Osteoblast (primary cell): ENCODE measurements around the gene SLCO2B1. TPM values are rescaled to one million over a fixed set of nuclear protein-coding genes. Genes with fewer than 3 reads are reported as not detected.

Source experiments
- DNase-seq: peaks from one replicate; pipeline ENCODE4 v3.0.0; 2011; ENCODE audit warnings: low spot score, mixed read lengths; ENCODE audit not compliant: insufficient read length; ENCODE audit errors: missing footprints
- H2AFZ ChIP-seq: 2 replicates; pipeline ENCODE4 v1.6.0; 2011; ENCODE audit warnings: mild to moderate bottlenecking, low read length
- H3K27ac ChIP-seq: 2 replicates; pipeline ENCODE4 v1.5.1; 2011; ENCODE audit warnings: mild to moderate bottlenecking, low read depth, low read length, moderate library complexity
- H3K27me3 ChIP-seq: 2 replicates; pipeline ENCODE4 v1.6.0; 2012; ENCODE audit warnings: mild to moderate bottlenecking, control low read depth, inconsistent platforms, low read length, moderate library complexity; ENCODE audit not compliant: insufficient read depth
- H3K36me3 ChIP-seq: 2 replicates; pipeline ENCODE4 v1.5.1; 2011; ENCODE audit warnings: mild to moderate bottlenecking, low read length, control low read depth, moderate library complexity; ENCODE audit not compliant: insufficient read depth
- H3K4me1 ChIP-seq: 2 replicates; pipeline ENCODE4 v1.5.1; 2011; ENCODE audit warnings: mild to moderate bottlenecking, low read length, control low read depth, moderate library complexity; ENCODE audit not compliant: insufficient read depth
- H3K4me2 ChIP-seq: 2 replicates; pipeline ENCODE4 v1.6.0; 2011; ENCODE audit warnings: mild to moderate bottlenecking, low read length; ENCODE audit not compliant: insufficient read depth
- H3K4me3 ChIP-seq: fragments of 200-600 bp; sonication (generic); 3 replicates; pipeline ENCODE4 v1.5.1; 2012; ENCODE audit warnings: mild to moderate bottlenecking, low read length, inconsistent platforms; ENCODE audit not compliant: insufficient read depth
- H3K79me2 ChIP-seq: 2 replicates; pipeline ENCODE4 v1.6.0; 2012; ENCODE audit warnings: mild to moderate bottlenecking, low read length, control low read depth, inconsistent platforms; ENCODE audit not compliant: insufficient read depth
- H3K9me3 ChIP-seq: 2 replicates; pipeline ENCODE4 v1.5.1; 2011; ENCODE audit warnings: low read depth, low read length, control low read depth
- H4K20me1 ChIP-seq: 2 replicates; pipeline ENCODE4 v1.6.0; 2012; ENCODE audit warnings: mild to moderate bottlenecking, low read length, control low read depth; ENCODE audit not compliant: insufficient read depth
- total RNA-seq: library from RNA; depleted of rRNA; stranded (reverse); fragments of >200 nt; gene quantifications from 2 replicates; pipeline ENCODE4 v1.2.3, GENCODE V29; 2012
- TF ChIP-seq, protein P1 (sequence below): IDR thresholded peaks from 2 replicates; pipeline ENCODE4 v1.5.1; 2011; ENCODE audit warnings: mild to moderate bottlenecking, low read depth, low read length, moderate library complexity; ENCODE audit errors: extremely low read depth

SLCO2B1 gene
- total RNA-seq, 1 donor = 0.72 TPM

- H3K27ac ChIP-seq = no peak overlapping the region
- no peaks in the 10 kb centered on the region for H4K20me1 ChIP-seq
- H3K36me3 ChIP-seq = no peaks in the 10 kb centered on the region
- peak overlapping the region; percentile 87 for H2AFZ ChIP-seq
- H3K4me3 ChIP-seq = no peak overlapping the region
- H3K4me1 ChIP-seq = peaks cover 10% of the 10 kb centered on the region
- TF ChIP-seq, protein P1, sequence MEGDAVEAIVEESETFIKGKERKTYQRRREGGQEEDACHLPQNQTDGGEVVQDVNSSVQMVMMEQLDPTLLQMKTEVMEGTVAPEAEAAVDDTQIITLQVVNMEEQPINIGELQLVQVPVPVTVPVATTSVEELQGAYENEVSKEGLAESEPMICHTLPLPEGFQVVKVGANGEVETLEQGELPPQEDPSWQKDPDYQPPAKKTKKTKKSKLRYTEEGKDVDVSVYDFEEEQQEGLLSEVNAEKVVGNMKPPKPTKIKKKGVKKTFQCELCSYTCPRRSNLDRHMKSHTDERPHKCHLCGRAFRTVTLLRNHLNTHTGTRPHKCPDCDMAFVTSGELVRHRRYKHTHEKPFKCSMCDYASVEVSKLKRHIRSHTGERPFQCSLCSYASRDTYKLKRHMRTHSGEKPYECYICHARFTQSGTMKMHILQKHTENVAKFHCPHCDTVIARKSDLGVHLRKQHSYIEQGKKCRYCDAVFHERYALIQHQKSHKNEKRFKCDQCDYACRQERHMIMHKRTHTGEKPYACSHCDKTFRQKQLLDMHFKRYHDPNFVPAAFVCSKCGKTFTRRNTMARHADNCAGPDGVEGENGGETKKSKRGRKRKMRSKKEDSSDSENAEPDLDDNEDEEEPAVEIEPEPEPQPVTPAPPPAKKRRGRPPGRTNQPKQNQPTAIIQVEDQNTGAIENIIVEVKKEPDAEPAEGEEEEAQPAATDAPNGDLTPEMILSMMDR = no peak
- H3K27me3 ChIP-seq = peaks cover 22% of the 10 kb centered on the region
- DNase-seq = no peak
- H3K4me2 ChIP-seq = peak overlapping the region; percentile 51
- H3K79me2 ChIP-seq = no peaks in the 10 kb centered on the region
- no peaks in the 10 kb centered on the region for H3K9me3 ChIP-seq
Observed at GRCh38 chr11:75143420-75143731, 7.5 kb upstream of the SLCO2B1 start.

DNA sequence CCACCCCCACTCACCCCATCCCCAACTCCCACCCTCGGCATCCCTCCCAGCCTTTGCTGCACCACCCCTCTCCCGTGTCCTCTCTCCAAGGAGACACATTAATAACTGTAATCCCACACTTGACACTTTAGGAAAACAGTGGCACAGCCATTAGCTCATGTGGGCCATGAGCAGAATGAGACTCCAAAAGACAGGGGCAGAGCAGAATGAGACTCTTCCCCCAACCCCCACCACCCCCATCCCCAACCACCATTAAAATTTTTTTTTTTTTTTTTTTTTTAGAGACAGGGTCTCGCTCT, 6.2 kb upstream of the SLCO2B1 start:
- no peak overlapping the region for H3K4me3 ChIP-seq
- H3K27ac ChIP-seq = no peak overlapping the region
- DNase-seq = no peak
- H4K20me1 ChIP-seq = no peaks in the 10 kb centered on the region
- H3K36me3 ChIP-seq = no peaks in the 10 kb centered on the region
- H3K4me1 ChIP-seq = peaks cover 10% of the 10 kb centered on the region
- H3K4me2 ChIP-seq = no peak overlapping the region
- H3K79me2 ChIP-seq = no peaks in the 10 kb centered on the region
- H2AFZ ChIP-seq = no peak overlapping the region
- no peaks in the 10 kb centered on the region for H3K9me3 ChIP-seq
- TF ChIP-seq, protein P1 = no peak
- peaks cover 17% of the 10 kb centered on the region for H3K27me3 ChIP-seq

GRCh38 chr11:75145196-75145971, 5.5 kb upstream of the SLCO2B1 start:
- Histone ChIP-seq H3K27ac (no peak overlapping the region), H3K79me2 (no peaks in the 10 kb centered on the region), H4K20me1 (no peaks in the 10 kb centered on the region), H3K4me1 (peaks cover 10% of the 10 kb centered on the region), H3K4me3 (no peak overlapping the region), H2AFZ (no peak overlapping the region), H3K4me2 (no peak overlapping the region), H3K27me3 (peaks cover 24% of the 10 kb centered on the region), H3K9me3 (no peaks in the 10 kb centered on the region), H3K36me3 (no peaks in the 10 kb centered on the region)
- TF ChIP-seq, protein P1 = no peak
- peak; percentile 51 for DNase-seq

DNA sequence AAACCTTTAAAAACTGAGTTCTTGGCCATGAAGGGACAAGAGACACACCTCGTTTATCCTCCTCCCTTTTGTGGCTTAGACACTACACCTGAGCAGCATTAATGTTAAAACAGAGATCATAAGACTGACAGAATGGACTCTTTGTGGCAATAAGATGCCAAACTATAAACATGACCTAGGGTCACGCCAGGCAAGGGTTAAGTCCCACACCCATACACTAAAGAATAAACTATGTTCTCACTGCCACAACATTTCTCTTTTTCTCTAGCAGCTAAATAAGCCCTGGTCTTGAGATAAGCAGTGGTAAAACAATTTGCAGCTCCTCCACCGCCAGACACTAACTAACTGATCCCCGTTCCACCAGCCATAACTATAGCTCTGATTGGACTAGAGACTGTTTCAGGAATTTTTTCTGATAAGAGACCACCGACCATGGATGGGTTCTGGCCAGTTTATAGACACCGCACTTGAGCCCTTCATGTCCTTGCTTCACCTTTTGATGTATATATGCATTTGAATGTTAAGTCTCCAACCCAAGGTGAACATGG, 4.9 kb upstream of the SLCO2B1 start:
- H2AFZ ChIP-seq = no peak overlapping the region
- TF ChIP-seq, protein P1 = no peak
- no peaks in the 10 kb centered on the region for H3K79me2 ChIP-seq
- H3K36me3 ChIP-seq = no peaks in the 10 kb centered on the region
- no peaks in the 10 kb centered on the region for H3K9me3 ChIP-seq
- no peak overlapping the region for H3K4me3 ChIP-seq
- no peak for DNase-seq
- H3K27ac ChIP-seq = no peak overlapping the region
- peaks cover 27% of the 10 kb centered on the region for H3K27me3 ChIP-seq
- peaks cover 10% of the 10 kb centered on the region for H3K4me1 ChIP-seq
- no peak overlapping the region for H3K4me2 ChIP-seq
- H4K20me1 ChIP-seq = no peaks in the 10 kb centered on the region
